ENCODE results near the gene WRAP73. TPM values are rescaled to one million over a fixed set of nuclear protein-coding genes. Genes with fewer than 3 reads are reported as not detected.

The WRAP73 gene
- total RNA-seq, 6 experiments from 2014 or later: 5.6 to 9.1 (median 7.1) TPM

GRCh38 chr1:3688356-3689137 lies 38.6 kb upstream of the WRAP73 start:
- ATAC-seq (no peak), DNase-seq (no peak)
- intact Hi-C loops (cut with DNase I): no loop called here
- no peak overlapping the region for H3K4me3 ChIP-seq
- WGBS (ENCODE audit: insufficient coverage, low coverage, low lambda C conversion rate, missing lambda C conversion rate): 56% methylated on average over 8 of the region's 29 CpGs
- no peaks in the 10 kb centered on the region for H3K9me3 ChIP-seq
- no peaks in the 10 kb centered on the region for H3K4me1 ChIP-seq
- H3K36me3 ChIP-seq: no peaks in the 10 kb centered on the region
- no peaks in the 10 kb centered on the region for H3K27me3 ChIP-seq
- no peak overlapping the region for H3K27ac ChIP-seq
- TF ChIP-seq, protein P1, sequence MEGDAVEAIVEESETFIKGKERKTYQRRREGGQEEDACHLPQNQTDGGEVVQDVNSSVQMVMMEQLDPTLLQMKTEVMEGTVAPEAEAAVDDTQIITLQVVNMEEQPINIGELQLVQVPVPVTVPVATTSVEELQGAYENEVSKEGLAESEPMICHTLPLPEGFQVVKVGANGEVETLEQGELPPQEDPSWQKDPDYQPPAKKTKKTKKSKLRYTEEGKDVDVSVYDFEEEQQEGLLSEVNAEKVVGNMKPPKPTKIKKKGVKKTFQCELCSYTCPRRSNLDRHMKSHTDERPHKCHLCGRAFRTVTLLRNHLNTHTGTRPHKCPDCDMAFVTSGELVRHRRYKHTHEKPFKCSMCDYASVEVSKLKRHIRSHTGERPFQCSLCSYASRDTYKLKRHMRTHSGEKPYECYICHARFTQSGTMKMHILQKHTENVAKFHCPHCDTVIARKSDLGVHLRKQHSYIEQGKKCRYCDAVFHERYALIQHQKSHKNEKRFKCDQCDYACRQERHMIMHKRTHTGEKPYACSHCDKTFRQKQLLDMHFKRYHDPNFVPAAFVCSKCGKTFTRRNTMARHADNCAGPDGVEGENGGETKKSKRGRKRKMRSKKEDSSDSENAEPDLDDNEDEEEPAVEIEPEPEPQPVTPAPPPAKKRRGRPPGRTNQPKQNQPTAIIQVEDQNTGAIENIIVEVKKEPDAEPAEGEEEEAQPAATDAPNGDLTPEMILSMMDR (IDR thresholded peaks at IDR 0.05): no peak
- no peak for TF ChIP-seq POLR2A (IDR thresholded peaks at IDR 0.05)

DNA sequence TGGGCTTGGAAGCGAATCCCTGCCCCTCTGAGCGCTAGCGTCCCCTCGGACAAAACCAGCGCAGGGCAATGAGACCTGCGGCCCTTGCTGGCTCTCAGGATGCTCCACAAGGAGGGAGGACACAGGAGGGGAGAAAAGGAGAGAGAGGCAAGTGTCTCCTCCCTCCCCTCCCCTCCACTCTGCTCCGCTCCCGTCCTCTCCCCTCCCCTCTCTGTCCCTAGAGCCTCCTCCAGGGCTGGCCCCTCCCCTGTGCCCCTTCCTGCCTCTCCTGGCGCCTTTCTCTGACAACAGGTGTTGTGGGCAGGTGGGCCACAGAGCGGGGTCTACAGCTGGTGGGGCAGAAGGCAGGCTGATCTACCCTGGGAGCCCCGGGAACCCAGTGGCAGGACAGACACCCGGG lies 37.6 kb upstream of the WRAP73 start:
- Histone ChIP-seq H3K27me3 (no peaks in the 10 kb centered on the region), H3K4me3 (no peak overlapping the region), H3K9me3 (no peaks in the 10 kb centered on the region), H3K4me1 (no peaks in the 10 kb centered on the region), H3K36me3 (no peaks in the 10 kb centered on the region), H3K27ac (no peak overlapping the region)
- 68% methylated on average over 3 of the region's 12 CpGs for WGBS (ENCODE audit: insufficient coverage, low coverage, low lambda C conversion rate, missing lambda C conversion rate)
- intact Hi-C loops (cut with DNase I): no loop called here
- DNase-seq: no peak
- TF ChIP-seq, protein P1 (IDR thresholded peaks at IDR 0.05): no peak
- no peak for TF ChIP-seq POLR2A (IDR thresholded peaks at IDR 0.05)
- ATAC-seq: no peak

DNA sequence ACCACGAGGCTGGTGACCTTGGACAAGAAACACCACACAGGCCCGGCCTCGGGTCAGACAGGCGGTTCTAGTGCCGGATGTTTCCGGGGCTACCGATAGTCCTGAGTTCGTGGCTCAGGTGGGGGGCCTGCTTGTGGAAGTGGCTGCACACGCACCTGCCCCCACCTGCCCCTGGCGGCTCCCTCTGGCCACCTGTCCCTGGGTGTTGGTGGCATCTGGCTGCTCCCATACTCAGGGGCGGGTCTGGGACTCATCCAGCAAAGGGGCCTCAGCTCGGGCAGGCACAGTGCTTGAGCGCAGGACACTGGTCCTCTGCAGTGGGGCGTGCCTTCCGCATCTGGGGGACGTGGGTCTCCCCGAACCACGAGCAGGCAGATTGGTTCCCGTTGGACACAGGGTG lies 36.0 kb upstream of the WRAP73 start:
- WGBS (ENCODE audit: insufficient coverage, low coverage, low lambda C conversion rate, missing lambda C conversion rate): no CpG with 5 or more reads among the region's 19 CpGs
- Histone ChIP-seq H3K4me3 (no peak overlapping the region), H3K9me3 (no peaks in the 10 kb centered on the region), H3K27me3 (no peaks in the 10 kb centered on the region), H3K4me1 (no peaks in the 10 kb centered on the region), H3K27ac (no peak overlapping the region), H3K36me3 (no peaks in the 10 kb centered on the region)
- no peak for ATAC-seq
- DNase-seq: no peak
- intact Hi-C loops (cut with DNase I): no loop called here
- TF ChIP-seq, protein P1 (IDR thresholded peaks at IDR 0.05): no peak
- no peak for TF ChIP-seq POLR2A (IDR thresholded peaks at IDR 0.05)

DNA sequence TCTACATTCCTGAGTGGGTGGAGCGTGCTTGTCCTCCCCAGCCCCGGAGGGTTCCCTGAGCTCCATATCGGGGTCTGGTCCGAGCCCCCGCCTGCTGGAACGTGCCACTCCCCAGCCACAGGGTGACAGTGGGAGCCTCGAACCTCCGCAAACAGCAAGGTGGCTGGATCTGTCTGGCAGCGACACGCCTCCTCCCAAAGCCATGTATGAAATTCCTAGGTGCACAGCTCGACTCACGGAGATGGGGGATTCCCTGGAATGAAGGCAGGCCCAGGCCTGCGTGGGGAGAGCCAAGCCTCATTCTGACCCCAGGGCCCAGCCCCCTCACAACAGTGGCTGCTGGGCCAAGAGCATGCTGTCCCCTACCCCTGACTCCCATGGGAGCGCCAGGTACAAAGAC lies 35.3 kb upstream of the WRAP73 start:
- no peaks in the 10 kb centered on the region for H3K27me3 ChIP-seq
- H3K4me3 ChIP-seq: no peak overlapping the region
- H3K36me3 ChIP-seq: no peaks in the 10 kb centered on the region
- intact Hi-C loops (cut with DNase I): no loop called here
- DNase-seq (no peak), ATAC-seq (no peak)
- H3K4me1 ChIP-seq: no peaks in the 10 kb centered on the region
- TF ChIP-seq, protein P1 (IDR thresholded peaks at IDR 0.05): no peak
- no peak for TF ChIP-seq POLR2A (IDR thresholded peaks at IDR 0.05)
- H3K9me3 ChIP-seq: no peaks in the 10 kb centered on the region
- no peak overlapping the region for H3K27ac ChIP-seq
- 74% methylated on average over 6 of the region's 14 CpGs for WGBS (ENCODE audit: insufficient coverage, low coverage, low lambda C conversion rate, missing lambda C conversion rate)

Data from right lobe of liver (tissue), 6 donors.